Stomach (tissue), 4 donors: Measurements from ENCODE around the gene VASH2.

Experiments used
- EP300 ChIP-seq: sonication (generic); formaldehyde crosslinking; IDR thresholded peaks from one replicate; pipeline ENCODE4 v1.6.1; 2017; ENCODE audit warnings: antibody characterized with exemption
- POLR2A ChIP-seq, 4 donors: fragments of 450-650 bp; IDR thresholded peaks; one replicate each; pipeline ENCODE4 v1.6.1; 2016; ENCODE audit warnings: antibody characterized with exemption in 4 of 4, control low read depth in 2 of 4, mild to moderate bottlenecking in 1 of 4, moderate library complexity in 1 of 4
- TF ChIP-seq, protein P1 (sequence below), 7 experiments: fragments of 450-650 bp in 4 of 7; fragments of 200-600 bp in 3 of 7; sonication (generic) in 3 of 7; IDR thresholded peaks; one replicate each; pipeline ENCODE4 v1.5.1; 2016 to 2019; ENCODE audit warnings: antibody characterized with exemption in 7 of 7, control low read depth in 2 of 7, mild to moderate bottlenecking in 1 of 7

DNA sequence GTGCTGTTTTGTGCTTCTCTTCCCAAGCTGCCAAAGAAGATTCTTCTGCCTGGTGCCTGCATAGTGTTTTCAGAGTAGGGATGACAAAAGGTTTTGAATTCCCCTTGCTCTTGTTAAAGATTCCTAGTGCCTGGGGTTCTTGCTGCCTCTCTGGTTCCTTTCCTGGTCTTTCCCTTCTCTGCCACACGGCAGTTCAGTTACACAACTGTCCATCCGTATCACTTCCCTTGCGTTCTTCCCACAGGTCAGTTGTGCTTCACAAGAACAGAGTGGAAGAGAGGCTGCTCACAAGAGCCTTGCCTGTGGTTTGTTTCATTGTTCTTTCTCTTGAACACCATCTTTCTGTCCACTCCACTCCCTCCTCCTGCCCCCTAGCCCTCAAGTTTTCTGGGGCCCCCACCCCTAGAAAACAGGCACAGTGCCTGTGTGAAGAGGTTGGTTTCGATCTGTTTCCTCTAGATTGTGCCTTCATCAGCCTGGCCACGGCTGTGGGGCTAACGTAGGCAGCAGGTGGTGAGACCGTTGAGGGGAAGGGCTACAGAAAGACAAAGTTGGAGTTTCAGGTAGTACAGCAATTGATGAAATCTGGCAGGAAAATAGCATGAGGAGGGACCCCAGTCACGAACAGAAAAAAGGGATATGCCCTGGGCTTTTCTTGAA, 5.8 kb downstream of the VASH2 start:
- TF ChIP-seq, protein P1, sequence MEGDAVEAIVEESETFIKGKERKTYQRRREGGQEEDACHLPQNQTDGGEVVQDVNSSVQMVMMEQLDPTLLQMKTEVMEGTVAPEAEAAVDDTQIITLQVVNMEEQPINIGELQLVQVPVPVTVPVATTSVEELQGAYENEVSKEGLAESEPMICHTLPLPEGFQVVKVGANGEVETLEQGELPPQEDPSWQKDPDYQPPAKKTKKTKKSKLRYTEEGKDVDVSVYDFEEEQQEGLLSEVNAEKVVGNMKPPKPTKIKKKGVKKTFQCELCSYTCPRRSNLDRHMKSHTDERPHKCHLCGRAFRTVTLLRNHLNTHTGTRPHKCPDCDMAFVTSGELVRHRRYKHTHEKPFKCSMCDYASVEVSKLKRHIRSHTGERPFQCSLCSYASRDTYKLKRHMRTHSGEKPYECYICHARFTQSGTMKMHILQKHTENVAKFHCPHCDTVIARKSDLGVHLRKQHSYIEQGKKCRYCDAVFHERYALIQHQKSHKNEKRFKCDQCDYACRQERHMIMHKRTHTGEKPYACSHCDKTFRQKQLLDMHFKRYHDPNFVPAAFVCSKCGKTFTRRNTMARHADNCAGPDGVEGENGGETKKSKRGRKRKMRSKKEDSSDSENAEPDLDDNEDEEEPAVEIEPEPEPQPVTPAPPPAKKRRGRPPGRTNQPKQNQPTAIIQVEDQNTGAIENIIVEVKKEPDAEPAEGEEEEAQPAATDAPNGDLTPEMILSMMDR (IDR thresholded peaks at IDR 0.05), result no peak
- TF ChIP-seq POLR2A (IDR thresholded peaks at IDR 0.05) (no peak), EP300 (no peak)
